Neuron (in vitro differentiated cells): Measurements from ENCODE around the gene PTPRG.
"Not testable (repeated sequence)": the region's sequence is repeated elsewhere in the genome, so short reads cannot be mapped to it uniquely, and the experiment has no call there.

Experiments
- H2AFZ ChIP-seq: one replicate; pipeline ENCODE4 v1.6.1; 2013; ENCODE audit warnings: low read depth, mild to moderate bottlenecking, inconsistent platforms, low read length, moderate library complexity
- H3K27me3 ChIP-seq: one replicate; pipeline ENCODE4 v1.6.1; 2013; ENCODE audit warnings: low read length; ENCODE audit not compliant: insufficient read depth
- H3K36me3 ChIP-seq: one replicate; pipeline ENCODE4 v1.6.1; 2013; ENCODE audit warnings: low read length; ENCODE audit not compliant: insufficient read depth
- H3K4me1 ChIP-seq: one replicate; pipeline ENCODE4 v1.6.1; 2013; ENCODE audit warnings: low read length; ENCODE audit not compliant: insufficient read depth
- H3K4me3 ChIP-seq: 2 replicates; pipeline ENCODE4 v1.5.1; 2013; ENCODE audit warnings: mild to moderate bottlenecking, low read length, moderate library complexity
- H3K9me3 ChIP-seq: one replicate; pipeline ENCODE4 v1.6.1; 2013; ENCODE audit warnings: low read length

PTPRG gene

DNA sequence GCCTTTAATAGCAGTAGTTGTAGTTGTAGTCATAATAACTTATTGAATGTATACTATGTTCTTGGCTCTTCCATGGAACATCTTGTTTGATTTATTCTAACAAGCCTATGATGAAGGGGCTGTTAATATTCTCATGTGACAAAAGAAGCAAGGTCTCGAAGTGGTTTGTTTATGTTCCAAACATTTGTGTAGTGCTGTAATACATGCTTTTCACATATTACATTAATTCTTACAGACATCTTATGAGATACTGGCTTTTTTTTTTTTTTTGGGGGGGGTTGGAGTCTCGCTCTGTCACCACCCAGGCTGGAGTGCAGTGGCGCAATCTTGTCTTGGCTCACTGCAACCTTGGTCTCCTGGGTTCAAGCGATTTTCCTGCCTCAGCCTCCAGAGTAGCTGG is 252.3 kb downstream of the PTPRG start:
- H3K9me3 ChIP-seq = no peaks in the 10 kb centered on the region
- H3K4me1 ChIP-seq = no peaks in the 10 kb centered on the region

DNA sequence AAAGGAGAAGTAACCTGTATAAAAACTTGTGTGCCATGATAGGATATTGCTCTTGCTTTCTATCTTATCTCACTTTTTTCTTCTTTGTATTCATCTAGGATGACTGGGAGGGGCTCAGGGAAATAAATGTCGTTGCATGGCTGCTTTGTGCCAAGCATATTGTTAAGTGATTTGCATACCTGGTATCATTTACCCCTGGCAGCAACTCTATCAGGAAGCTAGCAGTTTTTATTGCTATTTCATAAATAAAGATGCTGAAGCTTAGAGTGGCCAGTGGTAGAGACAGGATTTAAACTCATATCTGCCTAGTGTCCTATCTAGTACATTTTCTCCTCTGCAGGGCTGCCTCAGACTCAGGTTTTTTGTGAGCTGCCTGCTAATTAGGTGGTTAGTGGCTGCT is 253.3 kb downstream of the PTPRG start:
- Histone ChIP-seq H3K27me3 (no peaks in the 10 kb centered on the region), H2AFZ (no peak overlapping the region), H3K36me3 (no peaks in the 10 kb centered on the region), H3K4me1 (no peaks in the 10 kb centered on the region), H3K4me3 (no peak overlapping the region), H3K9me3 (no peaks in the 10 kb centered on the region)

More for the DNA sequence above, 252.3 kb downstream of the PTPRG start:
- H2AFZ ChIP-seq = no peak overlapping the region
- no peak overlapping the region for H3K4me3 ChIP-seq
- no peaks in the 10 kb centered on the region for H3K27me3 ChIP-seq
- no peaks in the 10 kb centered on the region for H3K36me3 ChIP-seq

DNA sequence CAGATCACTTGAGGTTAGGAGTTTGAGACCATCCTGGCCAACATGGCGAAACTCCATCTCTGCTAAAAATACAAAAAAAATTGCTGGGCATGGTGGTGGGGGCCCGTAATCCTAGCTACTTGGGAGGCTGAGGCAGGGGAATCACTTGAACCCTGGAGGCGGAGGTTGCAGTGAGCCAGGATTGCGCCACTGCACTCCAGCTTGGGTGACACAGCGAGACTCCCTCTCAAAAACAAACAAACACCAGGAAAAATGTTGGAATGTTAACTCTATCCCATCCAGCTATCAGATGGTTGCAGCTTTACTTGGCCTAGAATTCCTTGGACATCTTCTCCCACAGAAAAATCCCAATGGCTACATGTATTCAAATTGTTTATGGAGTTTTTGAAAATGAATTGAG is 254.9 kb downstream of the PTPRG start:
- not testable (repeated sequence) for H3K36me3 ChIP-seq, H3K9me3 ChIP-seq, H3K4me3 ChIP-seq, H2AFZ ChIP-seq, H3K27me3 ChIP-seq, H3K4me1 ChIP-seq

DNA sequence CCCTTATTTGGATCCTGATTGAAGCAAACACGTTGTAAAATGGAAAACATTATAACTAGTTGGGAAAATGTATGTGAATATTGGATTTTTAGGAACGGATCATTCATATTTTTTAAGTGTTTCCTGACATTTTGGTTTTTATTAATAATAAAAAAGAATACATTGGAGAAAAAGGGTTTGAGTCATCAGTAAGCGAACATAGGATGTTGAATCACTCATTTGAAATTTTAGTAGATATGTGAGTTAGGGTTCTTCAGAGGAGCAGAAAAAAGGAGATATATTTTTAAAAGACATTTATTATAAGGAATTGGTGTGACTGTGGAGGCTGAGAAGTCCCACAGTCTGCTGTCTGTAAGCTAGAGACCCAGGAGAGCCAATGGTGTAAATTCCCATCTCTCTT is 258.5 kb downstream of the PTPRG start:
- H3K9me3 ChIP-seq = no peaks in the 10 kb centered on the region
- no peaks in the 10 kb centered on the region for H3K4me1 ChIP-seq
- H3K4me3 ChIP-seq = no peak overlapping the region
- H3K27me3 ChIP-seq = no peaks in the 10 kb centered on the region
- no peak overlapping the region for H2AFZ ChIP-seq
- H3K36me3 ChIP-seq = no peaks in the 10 kb centered on the region

DNA sequence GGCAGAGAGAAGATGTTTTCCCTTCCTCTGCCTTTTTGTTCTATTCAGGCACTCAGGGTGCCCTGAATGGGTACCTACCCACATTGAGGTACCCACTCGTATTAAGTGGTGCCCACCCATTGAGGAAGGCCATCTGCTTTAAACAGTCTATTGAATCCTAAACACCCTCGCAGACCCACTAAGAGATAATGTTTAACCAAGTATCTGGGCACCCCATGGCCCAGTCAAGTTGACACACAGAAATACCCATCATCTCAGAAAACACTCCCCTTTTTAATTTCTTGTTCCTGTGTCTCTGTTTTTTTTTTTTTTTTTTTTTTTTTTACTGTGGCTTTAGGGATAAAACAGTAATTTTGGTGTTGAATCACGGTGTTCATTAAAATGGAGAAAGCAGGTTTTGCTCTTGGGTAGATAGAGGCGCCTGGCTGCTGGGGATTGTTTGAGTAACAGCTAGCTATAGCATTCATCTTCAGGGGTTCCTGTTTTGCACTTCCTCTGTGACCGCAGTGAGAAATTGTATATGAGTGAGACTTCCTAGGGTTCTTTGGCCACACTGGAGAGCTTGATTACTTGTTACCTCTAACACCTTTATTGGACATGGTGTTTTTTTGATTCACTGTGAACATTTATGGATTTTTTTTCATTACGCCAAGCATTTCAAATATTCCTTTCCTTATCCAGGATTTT is 259.1 kb downstream of the PTPRG start:
- Histone ChIP-seq H3K27me3 (no peaks in the 10 kb centered on the region), H2AFZ (no peak overlapping the region), H3K4me1 (no peaks in the 10 kb centered on the region), H3K9me3 (no peaks in the 10 kb centered on the region), H3K4me3 (no peak overlapping the region), H3K36me3 (no peaks in the 10 kb centered on the region)

DNA sequence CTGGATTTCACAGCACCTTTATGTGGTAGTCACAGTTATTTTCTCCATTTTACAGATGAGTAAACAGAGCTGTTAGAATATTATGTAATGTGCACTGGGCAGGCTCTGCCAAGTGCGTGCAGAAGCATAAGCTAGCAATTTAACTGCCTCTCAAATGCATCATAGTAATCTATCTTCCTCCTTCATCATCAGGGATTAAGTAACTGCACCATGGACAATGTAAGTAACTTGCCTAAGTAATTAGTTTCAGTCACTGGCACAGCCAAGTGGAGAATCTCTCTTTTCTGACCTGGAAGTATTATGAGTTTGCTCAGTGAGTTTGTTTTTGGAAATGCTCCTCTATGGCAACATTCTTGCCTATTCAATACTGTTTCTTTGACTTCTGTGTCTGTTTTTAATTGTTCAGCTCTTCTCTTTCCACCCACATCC is 260.5 kb downstream of the PTPRG start:
- Histone ChIP-seq H3K27me3 (no peaks in the 10 kb centered on the region), H3K4me3 (no peak overlapping the region), H3K9me3 (no peaks in the 10 kb centered on the region), H3K36me3 (no peaks in the 10 kb centered on the region), H2AFZ (no peak overlapping the region), H3K4me1 (no peaks in the 10 kb centered on the region)

DNA sequence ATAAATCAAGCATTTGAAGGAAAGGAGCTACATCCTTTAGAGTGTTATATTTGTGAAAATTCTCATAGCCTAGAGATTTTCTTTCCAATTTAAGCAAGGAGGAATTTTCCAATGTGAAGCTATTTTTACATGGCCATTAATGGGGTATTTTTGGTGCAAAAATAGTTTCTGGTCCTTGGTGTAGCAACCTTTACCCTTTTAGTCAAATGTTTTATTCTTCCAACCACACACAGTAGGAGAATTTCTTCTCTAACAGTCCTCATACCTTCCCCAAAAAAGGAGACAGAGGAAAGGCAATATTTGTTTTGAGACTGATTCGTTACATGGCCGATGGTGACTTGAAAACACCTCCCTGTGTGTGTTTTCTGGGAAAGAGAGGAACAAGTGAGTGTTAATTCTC is 261.2 kb downstream of the PTPRG start:
- Histone ChIP-seq H3K4me1 (no peaks in the 10 kb centered on the region), H3K36me3 (no peaks in the 10 kb centered on the region)

DNA sequence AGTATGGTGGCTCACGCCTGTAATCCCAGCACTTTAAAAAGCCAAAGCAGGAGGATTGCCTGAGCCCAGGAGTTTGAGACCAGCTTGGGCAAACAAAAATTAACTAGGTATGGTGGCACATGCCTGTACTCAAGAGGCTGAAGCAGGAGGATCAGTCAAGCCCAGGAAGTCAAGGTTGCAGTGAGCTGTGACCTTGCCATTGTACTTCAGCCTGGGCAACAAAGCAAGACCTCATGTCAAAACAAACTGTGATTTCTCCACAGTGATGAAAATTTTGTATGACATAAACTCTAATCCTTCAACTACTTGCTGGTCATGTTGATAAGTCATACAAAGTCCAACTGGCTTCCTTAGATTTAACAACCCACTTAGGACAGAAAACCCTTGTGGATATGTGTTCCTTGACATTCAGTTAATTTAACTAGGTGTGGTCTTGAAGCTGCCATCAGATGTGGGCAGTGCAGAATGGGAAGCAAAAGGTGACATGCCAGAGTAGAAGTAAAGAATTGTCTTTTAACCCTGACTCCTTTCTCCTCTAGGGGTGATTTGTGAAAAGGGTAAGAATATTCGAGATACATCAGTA is 263.3 kb downstream of the PTPRG start:
- no peak overlapping the region for H2AFZ ChIP-seq
- no peaks in the 10 kb centered on the region for H3K36me3 ChIP-seq
- H3K4me3 ChIP-seq = no peak overlapping the region
- H3K27me3 ChIP-seq = no peaks in the 10 kb centered on the region
- H3K9me3 ChIP-seq = no peaks in the 10 kb centered on the region
- no peaks in the 10 kb centered on the region for H3K4me1 ChIP-seq

More for the DNA sequence above, 261.2 kb downstream of the PTPRG start:
- Histone ChIP-seq H2AFZ (no peak overlapping the region), H3K27me3 (no peaks in the 10 kb centered on the region), H3K9me3 (no peaks in the 10 kb centered on the region), H3K4me3 (no peak overlapping the region)

DNA sequence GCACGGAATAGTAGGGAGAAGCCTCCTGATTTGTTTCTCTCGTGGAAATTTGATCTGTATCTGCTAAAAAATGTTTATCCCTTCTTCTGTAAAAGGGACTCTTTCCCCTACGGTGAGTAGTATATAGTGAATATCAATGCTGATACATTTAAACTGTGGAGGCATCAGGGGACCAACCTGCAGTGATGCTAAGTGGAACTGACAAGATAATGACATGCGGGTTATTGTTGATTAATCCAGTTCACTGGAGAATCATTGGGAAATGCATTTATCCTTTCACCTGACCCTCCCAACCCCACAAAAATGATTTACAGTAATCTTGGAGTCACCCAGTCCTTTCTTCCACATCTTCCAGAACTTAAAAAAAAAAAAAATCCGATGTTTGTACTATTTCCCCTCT is 264.8 kb downstream of the PTPRG start:
- Histone ChIP-seq H3K4me1 (no peaks in the 10 kb centered on the region), H3K27me3 (no peaks in the 10 kb centered on the region), H3K9me3 (no peaks in the 10 kb centered on the region), H3K36me3 (no peaks in the 10 kb centered on the region), H2AFZ (no peak overlapping the region), H3K4me3 (no peak overlapping the region)

DNA sequence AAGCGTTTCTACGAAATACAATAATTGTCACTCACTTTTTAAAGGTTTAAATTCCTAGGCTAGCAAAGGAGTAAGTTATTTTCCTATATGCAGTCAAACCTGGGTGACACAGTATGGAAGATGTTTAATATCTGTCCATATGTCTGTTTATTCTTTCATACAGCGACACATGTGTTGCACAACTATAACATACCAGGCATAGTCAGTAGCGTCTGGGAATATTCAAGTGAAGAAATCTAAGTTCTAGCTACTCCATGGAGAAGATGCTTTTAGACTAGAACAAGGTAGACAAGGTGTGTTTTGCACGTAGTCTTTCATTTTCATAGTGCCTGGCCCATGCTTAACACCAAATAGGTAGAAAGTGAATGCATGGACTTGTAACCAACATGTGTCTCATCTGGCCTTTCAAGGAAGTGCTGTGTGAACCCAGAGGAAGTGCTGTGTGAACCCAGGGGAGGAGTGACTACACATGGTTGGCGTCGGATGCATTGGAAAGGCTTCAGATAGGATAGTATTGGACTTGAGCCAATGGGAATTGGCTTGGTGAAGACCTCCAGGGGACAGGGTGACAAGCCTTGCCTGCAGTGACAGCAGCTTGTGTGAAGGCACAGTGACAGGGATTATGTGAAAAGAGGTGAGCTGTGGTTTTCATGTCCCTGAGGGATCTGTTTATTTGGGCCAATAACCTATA is 267.0 kb downstream of the PTPRG start:
- Histone ChIP-seq H3K27me3 (no peaks in the 10 kb centered on the region), H3K9me3 (no peaks in the 10 kb centered on the region), H3K36me3 (no peaks in the 10 kb centered on the region), H2AFZ (no peak overlapping the region), H3K4me3 (no peak overlapping the region), H3K4me1 (no peaks in the 10 kb centered on the region)

DNA sequence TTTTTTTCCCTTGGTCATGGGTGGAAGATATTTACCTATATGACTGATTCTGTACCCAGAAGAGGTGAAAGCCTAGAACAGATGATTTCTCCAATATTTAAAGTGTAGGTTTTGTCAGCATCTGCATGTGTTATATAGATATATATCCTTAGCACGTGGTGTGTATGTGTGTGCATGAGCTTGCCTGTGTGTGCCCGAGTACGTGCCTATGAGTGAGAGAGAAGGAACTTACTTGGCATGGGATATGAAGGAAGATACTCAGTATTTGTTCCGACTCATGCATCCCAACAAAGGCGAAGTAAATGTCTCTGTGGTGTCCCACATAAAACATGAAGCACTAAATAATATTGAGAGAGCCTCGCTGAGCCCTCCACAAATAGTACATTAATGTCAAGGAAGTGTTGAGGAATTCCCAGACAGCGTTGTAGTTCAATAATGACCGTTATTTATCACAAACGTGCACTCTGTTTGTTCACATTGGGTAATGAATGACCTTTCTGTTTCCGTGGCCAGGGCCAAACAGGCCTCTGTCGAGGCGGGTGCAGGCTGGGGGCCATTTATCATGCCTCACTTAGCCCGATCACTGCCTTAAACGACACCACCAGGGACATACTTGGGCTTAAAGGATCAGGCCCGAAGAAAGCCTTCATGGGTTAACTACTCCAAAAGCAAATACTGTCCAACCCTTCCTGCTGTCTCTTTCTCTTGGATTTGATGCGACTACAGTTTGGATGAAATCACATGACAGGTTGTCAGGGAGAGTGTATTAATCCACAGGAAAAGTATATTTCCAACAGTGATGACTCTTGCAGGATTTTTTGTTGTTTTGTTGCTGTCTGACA is 267.7 kb downstream of the PTPRG start:
- no peaks in the 10 kb centered on the region for H3K4me1 ChIP-seq
- no peaks in the 10 kb centered on the region for H3K9me3 ChIP-seq
- H3K27me3 ChIP-seq = no peaks in the 10 kb centered on the region
- H3K36me3 ChIP-seq = no peaks in the 10 kb centered on the region
- no peak overlapping the region for H3K4me3 ChIP-seq
- H2AFZ ChIP-seq = no peak overlapping the region

DNA sequence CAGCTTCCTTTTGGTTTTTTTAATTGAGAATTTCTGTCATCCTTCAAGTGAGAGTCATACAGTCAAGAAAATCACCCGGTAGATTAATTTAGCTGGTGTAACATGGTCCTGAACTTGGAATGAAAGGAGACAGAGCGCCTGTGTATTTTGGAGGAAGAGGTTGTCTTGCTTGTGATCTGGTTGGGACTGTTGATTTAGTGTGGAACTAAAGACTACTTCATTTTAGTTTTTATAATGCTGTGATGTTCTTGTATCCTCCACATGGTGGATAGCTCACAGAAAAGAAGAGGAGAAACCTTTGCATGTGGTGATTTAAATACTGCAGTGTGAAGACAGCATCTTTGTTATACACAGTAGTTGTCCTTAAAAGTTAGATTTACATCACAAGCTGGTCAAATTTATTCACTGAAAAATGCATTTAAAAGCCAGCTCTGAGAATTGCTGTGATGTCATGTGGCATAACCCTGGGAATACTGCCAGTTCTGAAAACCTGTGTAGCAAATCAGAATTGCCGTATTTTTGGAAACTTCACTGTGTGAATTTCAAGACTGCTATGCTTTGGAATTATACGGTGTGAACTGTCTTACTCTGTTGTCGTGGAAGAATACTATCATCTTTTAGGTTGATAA is 268.5 kb downstream of the PTPRG start:
- no peaks in the 10 kb centered on the region for H3K4me1 ChIP-seq
- no peak overlapping the region for H3K4me3 ChIP-seq
- H3K27me3 ChIP-seq = no peaks in the 10 kb centered on the region
- H2AFZ ChIP-seq = no peak overlapping the region
- no peaks in the 10 kb centered on the region for H3K36me3 ChIP-seq
- H3K9me3 ChIP-seq = no peaks in the 10 kb centered on the region

DNA sequence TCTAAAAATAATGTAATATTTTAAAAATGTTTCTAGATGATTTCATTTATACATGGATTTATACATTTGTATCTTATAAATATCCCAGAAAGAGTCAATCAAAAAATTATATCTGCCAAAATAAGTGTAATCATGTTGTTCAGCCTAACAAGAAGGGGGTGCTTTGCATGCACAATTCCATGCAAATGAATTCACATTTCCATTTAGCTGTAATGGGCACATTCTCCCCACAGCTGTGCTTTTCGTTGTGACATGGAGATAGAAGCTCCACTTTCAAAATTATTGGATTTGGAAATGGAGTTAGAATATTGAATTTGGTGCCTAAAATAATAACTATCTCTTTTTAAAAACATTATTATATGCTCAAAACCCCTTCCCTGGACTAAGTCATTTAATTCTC is 270.6 kb downstream of the PTPRG start:
- H3K36me3 ChIP-seq = no peaks in the 10 kb centered on the region
- no peak overlapping the region for H3K4me3 ChIP-seq
- H3K9me3 ChIP-seq = no peaks in the 10 kb centered on the region
- H3K4me1 ChIP-seq = no peaks in the 10 kb centered on the region
- no peak overlapping the region for H2AFZ ChIP-seq
- no peaks in the 10 kb centered on the region for H3K27me3 ChIP-seq
